Brain microvascular endothelial cell (primary cell): ENCODE measurements around the gene ZBTB44.

ENCODE experiments used
- DNase-seq: peaks from one replicate; pipeline ENCODE4 v3.0.0-alpha.2; 2020
- H3K27ac ChIP-seq: fragments of 250-450 bp; sonication (Bioruptor Pico); 2 replicates; pipeline ENCODE4 v1.5.1; 2020; ENCODE audit warnings: mild to moderate bottlenecking, moderate library complexity
- H3K27me3 ChIP-seq: fragments of 250-450 bp; sonication (Bioruptor Pico); replicated peaks from 2 replicates; pipeline ENCODE4 v1.5.1; 2020; ENCODE audit warnings: mild to moderate bottlenecking
- H3K36me3 ChIP-seq: fragments of 250-450 bp; sonication (Bioruptor Pico); replicated peaks from 2 replicates; pipeline ENCODE4 v1.5.1; 2020; ENCODE audit warnings: mild to moderate bottlenecking
- H3K4me3 ChIP-seq: 2 replicates; pipeline ENCODE4 v1.5.1; 2011; ENCODE audit warnings: low read depth, mild to moderate bottlenecking, control low read depth, low read length, moderate library complexity
- CTCF ChIP-seq: IDR thresholded peaks from 2 replicates; pipeline ENCODE4 v1.5.1; 2011; ENCODE audit warnings: low read depth, mild to moderate bottlenecking, moderate library complexity, low read length, control low read depth, inconsistent platforms; ENCODE audit errors: missing control alignments
- in situ Hi-C: cut with HindIII; loops from 2 replicates; pipeline ENCODE4 v1.10.0; 2017; ENCODE audit warnings: low sequenced_read_pairs, low pct_ligation_motif_present

Gene ZBTB44

GRCh38 chr11:130213979-130214281 is 100.8 kb downstream of the ZBTB44 start:
- peaks cover 31% of the 10 kb centered on the region for H3K27me3 ChIP-seq
- no peak for DNase-seq
- no peak overlapping the region for H3K4me3 ChIP-seq
- TF ChIP-seq CTCF = no peak
- in situ Hi-C loops = loop anchor here (25.0 kb wide), 1 partner anchor 173 kb away; no protein-coding TSS in a partner anchor
- no peak overlapping the region for H3K27ac ChIP-seq
- H3K36me3 ChIP-seq = no peaks in the 10 kb centered on the region

DNA sequence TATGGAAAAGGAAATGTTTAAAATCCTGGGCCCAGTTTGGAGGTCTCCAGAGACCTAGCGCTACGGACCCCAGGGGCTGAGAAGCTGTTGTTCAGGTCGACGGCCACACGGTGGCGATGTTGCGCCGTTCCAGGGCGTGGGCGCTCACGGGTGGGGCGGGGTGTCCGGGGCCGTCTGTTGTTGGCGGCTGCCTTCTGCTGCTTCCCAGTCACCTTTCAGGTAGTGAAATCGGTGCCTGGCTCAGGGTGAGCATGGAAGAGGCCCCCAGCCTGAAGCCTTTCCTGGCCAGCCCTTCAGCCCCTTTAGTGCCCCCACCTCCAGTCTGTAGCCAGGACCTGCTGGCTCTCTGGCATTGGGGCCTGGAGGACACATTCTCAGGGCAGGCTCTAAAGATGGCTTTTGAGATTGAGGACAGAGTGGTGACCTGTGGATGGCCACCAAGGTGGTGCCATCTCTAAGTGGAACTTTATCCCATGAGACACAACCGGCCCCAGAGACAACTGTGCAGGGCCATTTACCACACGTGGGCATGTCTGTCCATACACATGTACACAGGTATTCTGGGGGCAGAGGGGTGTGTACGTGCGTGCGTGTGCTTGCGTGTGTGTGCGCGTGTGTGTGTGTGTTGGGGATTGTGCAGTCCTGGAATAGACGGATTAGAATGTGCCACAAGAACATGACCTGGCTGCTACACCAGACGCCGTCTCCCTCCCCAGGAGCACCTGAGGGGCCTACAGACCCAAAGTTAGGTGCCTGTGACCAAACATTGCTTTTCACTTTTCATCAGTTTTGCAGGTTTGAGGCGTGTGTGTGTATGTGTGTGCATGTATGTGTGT is 101.4 kb downstream of the ZBTB44 start:
- Histone ChIP-seq H3K27ac (no peak overlapping the region), H3K4me3 (no peak overlapping the region), H3K36me3 (no peaks in the 10 kb centered on the region), H3K27me3 (peaks cover 31% of the 10 kb centered on the region)
- peak; percentile 91 for TF ChIP-seq CTCF
- DNase-seq = no peak
- in situ Hi-C loops = loop anchor here (25.0 kb wide), 1 partner anchor 174 kb away; no protein-coding TSS in a partner anchor

- H3K27ac ChIP-seq = no peak overlapping the region
- no peak for DNase-seq
- peaks cover 31% of the 10 kb centered on the region for H3K27me3 ChIP-seq
- TF ChIP-seq CTCF = no peak
- no peak overlapping the region for H3K4me3 ChIP-seq
- H3K36me3 ChIP-seq = no peaks in the 10 kb centered on the region
- in situ Hi-C loops = loop anchor here (25.0 kb wide), 1 partner anchor 175 kb away; no protein-coding TSS in a partner anchor
These were observed 102.2 kb downstream of the ZBTB44 start for GRCh38 chr11:130212431-130212961.

DNA sequence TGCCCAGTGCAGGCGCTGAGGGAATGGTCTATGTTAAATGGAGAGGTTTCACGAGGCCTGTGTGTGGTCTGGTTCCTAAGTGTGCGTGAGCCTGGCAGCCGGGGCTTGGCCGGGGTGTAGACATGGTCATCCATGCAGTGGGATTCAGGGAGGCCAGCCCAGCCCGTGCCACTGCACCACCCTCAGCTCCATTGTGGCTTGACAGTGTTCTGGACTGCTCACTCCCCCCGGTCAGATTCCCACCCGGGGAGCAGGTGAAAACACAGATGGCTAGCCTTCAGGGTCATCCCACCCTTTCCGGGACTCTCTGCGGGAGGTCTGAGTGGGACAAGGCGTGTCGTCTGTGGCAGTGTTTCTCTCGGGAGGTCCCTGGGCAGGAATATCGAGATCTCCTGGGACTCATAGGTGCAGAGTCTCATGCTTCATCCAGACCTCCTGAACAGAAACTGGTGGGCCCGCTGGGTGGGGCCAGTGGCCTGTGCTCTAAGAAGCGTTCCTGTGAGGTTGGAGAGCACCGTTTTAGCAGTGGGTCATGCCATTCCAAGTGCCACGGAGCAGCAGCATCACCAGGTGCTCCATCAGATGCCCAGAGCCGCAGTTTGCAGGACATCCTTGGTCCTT is 102.8 kb downstream of the ZBTB44 start:
- peaks cover 28% of the 10 kb centered on the region for H3K27me3 ChIP-seq
- TF ChIP-seq CTCF = no peak
- no peak overlapping the region for H3K27ac ChIP-seq
- no peak overlapping the region for H3K4me3 ChIP-seq
- in situ Hi-C loops = loop anchor here (25.0 kb wide), 1 partner anchor 175 kb away; no protein-coding TSS in a partner anchor
- no peak for DNase-seq
- H3K36me3 ChIP-seq = no peaks in the 10 kb centered on the region

GRCh38 chr11:130211144-130211543 is 103.6 kb downstream of the ZBTB44 start:
- peaks cover 20% of the 10 kb centered on the region for H3K27me3 ChIP-seq
- H3K4me3 ChIP-seq = no peak overlapping the region
- DNase-seq = no peak
- H3K27ac ChIP-seq = no peak overlapping the region
- no peak for TF ChIP-seq CTCF
- in situ Hi-C loops = loop anchor here (25.0 kb wide), 1 partner anchor 176 kb away; no protein-coding TSS in a partner anchor
- H3K36me3 ChIP-seq = no peaks in the 10 kb centered on the region
